Keratinocyte (primary cell): ENCODE results near the gene NAPG. TPM values are rescaled to one million over a fixed set of nuclear protein-coding genes. Genes with fewer than 3 reads are reported as not detected.

Source experiments
- DNase-seq: peaks from one replicate; pipeline ENCODE4 v3.0.0-alpha.2; 2011; ENCODE audit warnings: low read depth, missing footprints, low spot score
- FAIRE-seq: peaks from 2 replicates; lab custom pipeline; 2011; peaks lifted over from hg19 to GRCh38; lab: Jason Lieb, UNC
- H2AFZ ChIP-seq: 2 replicates; pipeline ENCODE4 v1.6.0; 2012; ENCODE audit warnings: low read length, control low read depth, inconsistent platforms; ENCODE audit not compliant: control insufficient read depth
- H3K27ac ChIP-seq: 2 replicates; pipeline ENCODE4 v1.5.1; 2011; ENCODE audit warnings: low read length; ENCODE audit not compliant: control insufficient read depth, insufficient read depth
- H3K27me3 ChIP-seq: 3 replicates; pipeline ENCODE4 v1.6.0; 2011; ENCODE audit warnings: low read length; ENCODE audit not compliant: control insufficient read depth, insufficient read depth; ENCODE audit errors: extremely low read depth
- H3K36me3 ChIP-seq, 2 experiments: 2 replicates in 1 of 2; 3 replicates in 1 of 2; pipeline ENCODE4 v1.5.1; 2011; ENCODE audit warnings: low read length in 2 of 2, mild to moderate bottlenecking in 1 of 2; ENCODE audit not compliant: control insufficient read depth in 2 of 2, insufficient read depth in 2 of 2; ENCODE audit errors: extremely low read depth in 1 of 2
- H3K4me1 ChIP-seq: 3 replicates; pipeline ENCODE4 v1.5.1; 2011; ENCODE audit warnings: low read length; ENCODE audit not compliant: control insufficient read depth, insufficient read depth; ENCODE audit errors: extremely low read depth
- H3K4me2 ChIP-seq: 3 replicates; pipeline ENCODE4 v1.6.0; 2011; ENCODE audit warnings: low read depth, low read length; ENCODE audit not compliant: control insufficient read depth, insufficient read depth; ENCODE audit errors: extremely low read depth
- H3K4me3 ChIP-seq, 3 experiments: fragments of 200-600 bp in 1 of 3; sonication (generic) in 1 of 3; 2 replicates in 2 of 3; 3 replicates in 1 of 3; pipeline ENCODE4 v1.5.1; 2011 to 2016; ENCODE audit warnings: low read length in 3 of 3, mild to moderate bottlenecking in 3 of 3, control low read depth in 2 of 3, inconsistent platforms in 1 of 3, low read depth in 1 of 3, mixed read lengths in 1 of 3, mixed run types in 1 of 3, moderate library complexity in 1 of 3; ENCODE audit not compliant: control insufficient read depth in 2 of 3, insufficient read depth in 2 of 3; ENCODE audit errors: extremely low read depth in 1 of 3
- H3K79me2 ChIP-seq: 2 replicates; pipeline ENCODE4 v1.6.0; 2012; ENCODE audit warnings: low read length; ENCODE audit not compliant: control insufficient read depth, insufficient read depth
- H3K9ac ChIP-seq: 3 replicates; pipeline ENCODE4 v1.6.0; 2011; ENCODE audit warnings: low read length; ENCODE audit not compliant: control insufficient read depth, insufficient read depth; ENCODE audit errors: extremely low read depth
- H3K9me1 ChIP-seq: 3 replicates; pipeline ENCODE4 v1.6.0; 2011; ENCODE audit warnings: low read length; ENCODE audit not compliant: control insufficient read depth, insufficient read depth; ENCODE audit errors: extremely low read depth
- H3K9me3 ChIP-seq: 2 replicates; pipeline ENCODE4 v1.5.1; 2012; ENCODE audit warnings: low read depth, low read length; ENCODE audit not compliant: control insufficient read depth
- H4K20me1 ChIP-seq: 3 replicates; pipeline ENCODE4 v1.6.0; 2011; ENCODE audit warnings: low read length; ENCODE audit not compliant: control insufficient read depth, insufficient read depth; ENCODE audit errors: extremely low read depth
- CTCF ChIP-seq, 3 experiments: IDR thresholded peaks in 1 of 3; conservative IDR thresholded peaks in 1 of 3; optimal IDR thresholded peaks in 1 of 3; 2 replicates in 2 of 3; 3 replicates in 1 of 3; pipeline versions ENCODE3 to v1.5.1; 2011; ENCODE audit warnings: low read length in 3 of 3, mild to moderate bottlenecking in 3 of 3, moderate library complexity in 2 of 3, control low read depth in 1 of 3, inconsistent platforms in 1 of 3; ENCODE audit not compliant: insufficient read depth in 2 of 3; ENCODE audit errors: extremely low read depth in 1 of 3
- EZH2 ChIP-seq: IDR thresholded peaks from one replicate; pipeline ENCODE4 v1.6.1; 2012; ENCODE audit warnings: inconsistent platforms, mild to moderate bottlenecking, low read length, moderate library complexity
- dilution Hi-C: fragments of 300-500 bp; cut with MboI; formaldehyde crosslinking; loops from one replicate; pipeline ENCODE4 v1.7.0; 2020; ENCODE audit warnings: low sequenced_read_pairs; ENCODE audit not compliant: extremely low pct_ligation_motif_present
- polyA plus RNA-seq, 5 experiments: library from polyadenylated mRNA; depleted of rRNA in 3 of 5; stranded (reverse) in 3 of 5; stranded (forward) in 1 of 5; unstranded in 1 of 5; fragments of >200 nt; gene quantifications; 1 replicate in 1 of 5; 2 replicates in 3 of 5; 3 replicates in 1 of 5; pipeline versions ENCODE4 v1.2.1 to v1.2.3, GENCODE V29; 2011 to 2012; ENCODE audit warnings: missing spikeins in 2 of 5, low read depth in 1 of 5, low replicate concordance in 1 of 5

Gene NAPG
- polyA plus RNA-seq, 1 donor (not counting 4 experiments of a cell fraction or from before 2014, with no cell fraction given): 30.8 TPM

- DNase-seq (no peak), FAIRE-seq (no peak)
- Histone ChIP-seq H3K4me1 (no peaks in the 10 kb centered on the region), H3K27ac (no peak overlapping the region), H2AFZ (no peak overlapping the region), H3K4me3 (no peak overlapping the region), H4K20me1 (no peaks in the 10 kb centered on the region), H3K4me2 (no peak overlapping the region), H3K9ac (no peak overlapping the region), H3K9me3 (no peaks in the 10 kb centered on the region), H3K79me2 (no peaks in the 10 kb centered on the region), H3K36me3 (no peaks in the 10 kb centered on the region), H3K9me1 (no peaks in the 10 kb centered on the region), H3K27me3 (no peaks in the 10 kb centered on the region)
- dilution Hi-C loops: no loop called here
- TF ChIP-seq CTCF (optimal IDR thresholded peaks at IDR 0.05 in 1 of 3, IDR thresholded peaks at IDR 0.05 in 1 of 3, conservative IDR thresholded peaks at IDR 0.05 in 1 of 3; ENCODE audit: extremely low read depth in 1 of 3, insufficient read depth in 2 of 3, low read length in 3 of 3): no peak
- no peak for TF ChIP-seq EZH2
These were observed 37.8 kb upstream of the NAPG start for GRCh38 chr18:10488017-10488416.

DNA sequence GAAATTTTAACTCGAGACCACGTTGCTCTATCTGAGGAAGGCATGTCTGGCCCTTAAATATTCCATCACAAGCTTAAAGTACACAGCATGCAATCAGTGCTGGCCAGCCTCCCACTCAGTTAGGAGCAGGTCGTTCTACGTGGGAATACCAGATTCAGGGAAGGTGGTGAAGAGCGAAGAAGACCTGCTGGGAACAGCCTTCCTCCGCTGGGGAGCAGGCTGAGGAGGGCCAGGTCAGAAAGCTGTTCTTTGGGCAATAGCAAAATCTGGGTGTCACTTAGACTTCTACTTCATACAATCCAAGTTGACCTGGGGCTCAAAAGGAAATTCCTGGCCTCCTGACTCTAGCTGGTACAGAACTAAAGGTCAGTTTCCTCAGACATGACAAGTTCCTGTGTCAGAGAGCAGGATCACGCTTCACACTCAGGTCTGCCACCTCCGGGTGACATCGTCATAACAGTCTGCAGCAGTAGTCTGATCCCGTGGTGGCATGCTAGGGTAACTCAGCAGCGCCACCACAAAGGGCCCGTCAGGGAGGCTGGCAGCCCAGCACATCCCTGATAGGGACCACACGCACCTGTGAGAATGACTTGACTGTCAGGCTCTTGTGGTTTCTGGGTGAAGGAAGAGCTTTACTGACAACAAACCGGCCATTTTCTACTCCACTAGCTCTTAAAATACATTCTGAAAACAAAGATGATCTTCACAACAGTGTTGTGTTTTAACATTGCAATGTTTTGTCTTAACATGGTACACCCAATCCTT is 35.2 kb upstream of the NAPG start:
- no peak overlapping the region for H3K4me3 ChIP-seq
- no peak overlapping the region for H3K27ac ChIP-seq
- no peaks in the 10 kb centered on the region for H3K79me2 ChIP-seq
- H3K27me3 ChIP-seq: no peaks in the 10 kb centered on the region
- no peaks in the 10 kb centered on the region for H4K20me1 ChIP-seq
- no peak overlapping the region for H2AFZ ChIP-seq
- TF ChIP-seq CTCF (optimal IDR thresholded peaks at IDR 0.05 in 1 of 3, IDR thresholded peaks at IDR 0.05 in 1 of 3, conservative IDR thresholded peaks at IDR 0.05 in 1 of 3; ENCODE audit: extremely low read depth in 1 of 3, insufficient read depth in 2 of 3, low read length in 3 of 3) (peak in 1 of 3 experiments; percentile 18), EZH2 (no peak)
- H3K4me1 ChIP-seq: no peaks in the 10 kb centered on the region
- H3K4me2 ChIP-seq: no peak overlapping the region
- no peaks in the 10 kb centered on the region for H3K9me1 ChIP-seq
- dilution Hi-C loops: no loop called here
- FAIRE-seq (no peak), DNase-seq (no peak)
- no peaks in the 10 kb centered on the region for H3K9me3 ChIP-seq
- H3K9ac ChIP-seq: no peak overlapping the region
- H3K36me3 ChIP-seq: no peaks in the 10 kb centered on the region
